ENCODE data around the gene TPK1.

DNA sequence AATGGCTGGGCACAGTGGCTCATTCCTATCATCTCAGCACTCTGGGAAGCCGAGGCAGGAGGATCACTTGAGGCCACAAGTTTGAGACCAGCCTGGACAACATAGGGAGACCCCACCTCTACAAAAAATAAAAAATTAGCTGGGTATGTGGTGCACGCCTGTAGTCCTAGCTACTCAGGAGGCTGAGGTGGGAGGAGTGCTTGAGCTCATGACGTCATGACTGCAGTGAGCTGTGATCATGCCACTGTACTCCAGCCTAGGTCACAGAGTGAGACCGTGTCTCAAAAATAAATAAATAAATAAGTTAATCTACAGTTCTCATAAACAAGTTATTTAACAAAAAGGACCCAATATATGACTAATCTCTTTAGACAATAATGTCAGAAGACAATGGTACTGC, 76.2 kb downstream of the TPK1 start:
- TF ChIP-seq CTCF (IDR thresholded peaks at IDR 0.05) (no peak), USF2 (IDR thresholded peaks at IDR 0.05; ENCODE audit: borderline replicate concordance, low read depth, low read length) (no peak), EP300 (IDR thresholded peaks at IDR 0.05; ENCODE audit: borderline replicate concordance in 1 of 2, low read depth in 1 of 2, low read length in 1 of 2) (no peak), POLR2AphosphoS5 (IDR thresholded peaks at IDR 0.05; ENCODE audit: low read depth, low read length) (no peak), YY1 (IDR thresholded peaks at IDR 0.05; ENCODE audit: low read depth) (no peak), EZH2phosphoT487 (IDR thresholded peaks at IDR 0.05; ENCODE audit: borderline replicate concordance, low read depth) (no peak), FOXM1 (IDR thresholded peaks at IDR 0.05; ENCODE audit: low read depth) (no peak), TCF12 (IDR thresholded peaks at IDR 0.05) (no peak), SMC3 (IDR thresholded peaks at IDR 0.05; ENCODE audit: low read depth, low read length) (no peak), JUND (IDR thresholded peaks at IDR 0.05) (no peak), TAF1 (IDR thresholded peaks at IDR 0.05; ENCODE audit: borderline replicate concordance, low read depth, low read length) (no peak)
- TF ChIP-seq, protein P1, sequence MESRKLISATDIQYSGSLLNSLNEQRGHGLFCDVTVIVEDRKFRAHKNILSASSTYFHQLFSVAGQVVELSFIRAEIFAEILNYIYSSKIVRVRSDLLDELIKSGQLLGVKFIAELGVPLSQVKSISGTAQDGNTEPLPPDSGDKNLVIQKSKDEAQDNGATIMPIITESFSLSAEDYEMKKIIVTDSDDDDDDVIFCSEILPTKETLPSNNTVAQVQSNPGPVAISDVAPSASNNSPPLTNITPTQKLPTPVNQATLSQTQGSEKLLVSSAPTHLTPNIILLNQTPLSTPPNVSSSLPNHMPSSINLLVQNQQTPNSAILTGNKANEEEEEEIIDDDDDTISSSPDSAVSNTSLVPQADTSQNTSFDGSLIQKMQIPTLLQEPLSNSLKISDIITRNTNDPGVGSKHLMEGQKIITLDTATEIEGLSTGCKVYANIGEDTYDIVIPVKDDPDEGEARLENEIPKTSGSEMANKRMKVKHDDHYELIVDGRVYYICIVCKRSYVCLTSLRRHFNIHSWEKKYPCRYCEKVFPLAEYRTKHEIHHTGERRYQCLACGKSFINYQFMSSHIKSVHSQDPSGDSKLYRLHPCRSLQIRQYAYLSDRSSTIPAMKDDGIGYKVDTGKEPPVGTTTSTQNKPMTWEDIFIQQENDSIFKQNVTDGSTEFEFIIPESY (IDR thresholded peaks at IDR 0.05; ENCODE audit: borderline replicate concordance, low read depth): no peak
- TF ChIP-seq, protein P2, sequence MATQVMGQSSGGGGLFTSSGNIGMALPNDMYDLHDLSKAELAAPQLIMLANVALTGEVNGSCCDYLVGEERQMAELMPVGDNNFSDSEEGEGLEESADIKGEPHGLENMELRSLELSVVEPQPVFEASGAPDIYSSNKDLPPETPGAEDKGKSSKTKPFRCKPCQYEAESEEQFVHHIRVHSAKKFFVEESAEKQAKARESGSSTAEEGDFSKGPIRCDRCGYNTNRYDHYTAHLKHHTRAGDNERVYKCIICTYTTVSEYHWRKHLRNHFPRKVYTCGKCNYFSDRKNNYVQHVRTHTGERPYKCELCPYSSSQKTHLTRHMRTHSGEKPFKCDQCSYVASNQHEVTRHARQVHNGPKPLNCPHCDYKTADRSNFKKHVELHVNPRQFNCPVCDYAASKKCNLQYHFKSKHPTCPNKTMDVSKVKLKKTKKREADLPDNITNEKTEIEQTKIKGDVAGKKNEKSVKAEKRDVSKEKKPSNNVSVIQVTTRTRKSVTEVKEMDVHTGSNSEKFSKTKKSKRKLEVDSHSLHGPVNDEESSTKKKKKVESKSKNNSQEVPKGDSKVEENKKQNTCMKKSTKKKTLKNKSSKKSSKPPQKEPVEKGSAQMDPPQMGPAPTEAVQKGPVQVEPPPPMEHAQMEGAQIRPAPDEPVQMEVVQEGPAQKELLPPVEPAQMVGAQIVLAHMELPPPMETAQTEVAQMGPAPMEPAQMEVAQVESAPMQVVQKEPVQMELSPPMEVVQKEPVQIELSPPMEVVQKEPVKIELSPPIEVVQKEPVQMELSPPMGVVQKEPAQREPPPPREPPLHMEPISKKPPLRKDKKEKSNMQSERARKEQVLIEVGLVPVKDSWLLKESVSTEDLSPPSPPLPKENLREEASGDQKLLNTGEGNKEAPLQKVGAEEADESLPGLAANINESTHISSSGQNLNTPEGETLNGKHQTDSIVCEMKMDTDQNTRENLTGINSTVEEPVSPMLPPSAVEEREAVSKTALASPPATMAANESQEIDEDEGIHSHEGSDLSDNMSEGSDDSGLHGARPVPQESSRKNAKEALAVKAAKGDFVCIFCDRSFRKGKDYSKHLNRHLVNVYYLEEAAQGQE (IDR thresholded peaks at IDR 0.05; ENCODE audit: low read depth, low read length): no peak
